HG03460 (cell line): ENCODE measurements around the gene VWA2.

ENCODE experiments used
- ATAC-seq: cut with Tn5 transposase; IDR thresholded peaks from one replicate; pipeline ENCODE4 v1.9.1; 2021; ENCODE audit not compliant: unreplicated experiment

Gene VWA2

GRCh38 chr10:114245121-114245791, 6.2 kb downstream of the VWA2 start:
- ATAC-seq: no peak

- ATAC-seq: no peak
These were observed 7.7 kb downstream of the VWA2 start for GRCh38 chr10:114246679-114247305.

GRCh38 chr10:114250236-114250635, 11.2 kb downstream of the VWA2 start:
- ATAC-seq: no peak

GRCh38 chr10:114250716-114251115, 11.7 kb downstream of the VWA2 start:
- ATAC-seq: no peak

GRCh38 chr10:114252092-114252491, 13.0 kb downstream of the VWA2 start:
- ATAC-seq: no peak

GRCh38 chr10:114252883-114253282, 13.8 kb downstream of the VWA2 start:
- no peak for ATAC-seq

- no peak for ATAC-seq
These were observed 16.2 kb downstream of the VWA2 start for GRCh38 chr10:114255227-114255626.

GRCh38 chr10:114256008-114256765, 17.1 kb downstream of the VWA2 start:
- no peak for ATAC-seq

GRCh38 chr10:114256822-114257221, 17.8 kb downstream of the VWA2 start:
- no peak for ATAC-seq

GRCh38 chr10:114257498-114257897, 18.4 kb downstream of the VWA2 start:
- ATAC-seq: no peak

GRCh38 chr10:114258274-114258840, 19.3 kb downstream of the VWA2 start:
- ATAC-seq: no peak

- ATAC-seq: no peak
These were observed 20.8 kb downstream of the VWA2 start for GRCh38 chr10:114259824-114260223.

GRCh38 chr10:114260366-114260765, 21.3 kb downstream of the VWA2 start:
- ATAC-seq: no peak

GRCh38 chr10:114261076-114261475, 22.0 kb downstream of the VWA2 start:
- no peak for ATAC-seq

GRCh38 chr10:114262496-114262895, 23.4 kb downstream of the VWA2 start:
- ATAC-seq: no peak

- no peak for ATAC-seq
These were observed 26.5 kb downstream of the VWA2 start for GRCh38 chr10:114265392-114266053.

- ATAC-seq: no peak
These were observed 27.5 kb downstream of the VWA2 start for GRCh38 chr10:114266521-114266920.

- no peak for ATAC-seq
These were observed 32.2 kb downstream of the VWA2 start for GRCh38 chr10:114271075-114271778.

GRCh38 chr10:114271779-114272167, 32.7 kb downstream of the VWA2 start:
- ATAC-seq: no peak

GRCh38 chr10:114272696-114273095, 33.6 kb downstream of the VWA2 start:
- no peak for ATAC-seq

GRCh38 chr10:114273910-114274309, 34.9 kb downstream of the VWA2 start:
- ATAC-seq: no peak
